Suppressor macrophage treated with lipopolysaccharide for 1 hour (primary cell): ENCODE measurements around the gene WNT5A.

Experiments used
- DNase-seq, 3 donors: peaks; one replicate each; pipeline ENCODE4 v3.0.0-alpha.2; 2020 to 2022

Gene WNT5A

DNA sequence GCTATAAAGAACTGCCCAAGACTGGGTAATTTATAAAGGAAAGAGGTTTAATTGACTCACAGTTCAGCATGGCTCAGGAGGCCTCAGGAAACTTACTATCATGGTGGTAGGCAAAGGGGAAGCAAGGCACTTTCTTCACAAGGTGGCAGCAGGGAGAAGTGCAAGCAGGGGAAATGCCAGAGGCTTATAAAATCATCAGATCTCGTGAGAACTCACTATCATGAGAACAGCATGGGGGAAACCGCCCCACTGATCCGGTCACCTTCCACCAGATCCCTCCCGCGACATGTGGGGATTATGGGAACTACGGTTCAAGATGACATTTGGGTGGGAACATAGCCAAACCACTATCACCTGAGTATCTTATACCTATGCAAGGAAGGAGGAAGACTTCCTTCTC, 18.0 kb upstream of the WNT5A start:
- peak; percentile 43 to 65 (median 46) for DNase-seq

DNA sequence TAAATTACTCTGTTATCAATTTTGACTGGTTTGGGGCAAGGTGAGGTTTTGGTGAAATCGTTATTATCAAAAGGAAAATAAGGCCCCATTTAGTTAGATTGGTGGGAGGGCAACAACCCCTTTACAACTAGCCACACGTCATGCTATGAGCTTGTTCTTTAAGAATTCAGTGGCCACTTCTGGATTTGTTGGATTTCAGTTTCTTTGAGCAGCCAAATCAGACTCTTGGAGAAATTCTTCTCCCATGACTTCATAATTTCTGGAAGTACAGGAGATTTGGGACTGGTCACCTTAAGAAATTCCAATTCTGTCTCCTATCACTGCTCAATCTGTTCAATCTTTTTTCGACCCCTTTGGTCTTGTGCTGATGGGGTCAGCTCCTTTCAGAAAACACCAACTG, 14.8 kb upstream of the WNT5A start:
- DNase-seq, result no peak

DNA sequence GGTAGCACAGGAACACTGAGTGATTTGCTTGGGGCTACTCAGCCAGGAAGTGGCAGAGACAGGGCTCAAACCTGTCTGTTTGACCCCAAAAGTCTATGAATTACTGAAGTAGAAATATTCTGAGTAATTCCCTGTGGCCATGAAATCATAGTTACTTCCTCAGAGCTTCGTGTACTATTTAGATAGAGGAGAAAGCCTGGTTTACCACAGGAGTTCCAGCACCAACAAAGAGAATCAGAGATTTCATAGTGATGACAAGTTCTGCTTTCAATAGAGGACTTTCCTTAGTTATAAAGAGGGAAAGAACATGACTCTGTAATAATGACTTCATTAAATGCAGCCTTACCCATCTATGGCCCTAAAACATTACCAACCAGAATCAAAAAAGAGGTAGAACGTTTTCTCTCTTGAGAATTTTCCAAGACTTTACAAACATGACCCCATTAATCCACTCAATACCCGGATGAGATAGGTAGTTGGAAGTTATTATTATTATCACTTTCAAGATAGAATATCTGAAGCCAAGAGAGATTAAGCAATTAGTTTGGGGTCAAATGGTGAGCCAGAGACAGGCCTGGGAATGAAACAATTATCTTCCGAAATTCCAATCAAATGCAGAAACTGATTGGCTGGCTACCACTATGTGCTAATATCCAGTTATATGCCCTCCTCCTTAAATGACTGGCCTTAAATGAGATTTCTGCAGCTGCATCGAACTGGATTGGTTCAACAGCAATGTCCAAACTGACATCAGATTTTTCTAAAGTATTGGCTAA, 13.6 kb upstream of the WNT5A start:
- DNase-seq, result peak; percentile 42 to 79 (median 70)

DNA sequence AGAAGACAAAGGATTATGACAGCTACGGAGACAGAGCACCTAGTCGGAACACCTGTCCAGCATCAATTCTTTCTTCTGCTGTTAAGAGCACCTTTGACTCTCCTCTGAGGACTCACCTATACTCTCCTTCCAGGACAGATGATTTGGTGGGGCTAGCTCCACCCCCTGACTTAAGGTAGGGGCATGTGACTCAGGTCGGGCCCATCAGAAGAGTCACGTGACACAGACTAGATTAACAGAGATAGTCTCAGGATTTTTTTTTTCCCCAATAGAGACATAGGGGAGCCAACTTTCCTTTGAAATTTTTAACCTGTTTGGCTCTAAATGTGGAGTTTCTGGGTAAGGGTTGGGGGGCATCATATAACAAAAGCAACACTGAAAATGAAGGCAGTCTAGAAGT, 11.4 kb upstream of the WNT5A start:
- no peak for DNase-seq

DNA sequence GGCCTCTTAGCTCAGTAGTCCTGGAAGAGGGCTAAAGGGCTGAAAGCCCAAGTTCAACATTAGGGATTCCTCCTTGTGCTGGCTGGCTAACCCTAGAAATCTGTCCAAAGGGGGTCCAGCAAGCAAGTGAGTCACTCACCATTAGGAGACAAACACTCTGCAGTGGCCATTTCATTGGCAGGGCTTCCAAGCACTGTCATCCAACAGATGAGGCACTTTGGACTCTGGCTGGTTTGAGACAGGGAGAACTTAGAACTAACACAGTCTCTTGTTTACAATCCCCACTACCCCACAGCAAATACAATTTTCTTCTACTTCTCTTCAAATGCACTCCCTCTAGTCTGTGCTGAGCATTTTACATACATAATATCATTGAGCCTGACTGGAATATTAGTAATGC, 10.1 kb upstream of the WNT5A start:
- DNase-seq, result no peak

DNA sequence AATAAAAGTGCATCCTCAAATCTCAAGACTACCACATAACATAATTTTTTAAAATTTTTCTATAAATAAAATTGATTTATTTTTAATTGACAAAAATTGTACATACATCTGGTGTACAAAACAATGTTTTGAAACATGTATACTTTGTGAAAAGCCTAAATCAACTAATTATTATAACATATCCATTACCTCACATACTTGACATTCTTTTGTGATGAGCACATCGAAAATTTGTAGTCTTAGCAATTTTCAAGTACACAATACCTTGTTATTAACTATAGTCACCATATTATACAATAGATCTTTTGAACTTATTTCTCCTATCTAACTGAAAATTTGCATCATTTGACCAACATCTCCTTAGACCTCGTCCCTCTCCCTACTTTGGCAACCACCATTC, 7.9 kb upstream of the WNT5A start:
- DNase-seq, result no peak

DNA sequence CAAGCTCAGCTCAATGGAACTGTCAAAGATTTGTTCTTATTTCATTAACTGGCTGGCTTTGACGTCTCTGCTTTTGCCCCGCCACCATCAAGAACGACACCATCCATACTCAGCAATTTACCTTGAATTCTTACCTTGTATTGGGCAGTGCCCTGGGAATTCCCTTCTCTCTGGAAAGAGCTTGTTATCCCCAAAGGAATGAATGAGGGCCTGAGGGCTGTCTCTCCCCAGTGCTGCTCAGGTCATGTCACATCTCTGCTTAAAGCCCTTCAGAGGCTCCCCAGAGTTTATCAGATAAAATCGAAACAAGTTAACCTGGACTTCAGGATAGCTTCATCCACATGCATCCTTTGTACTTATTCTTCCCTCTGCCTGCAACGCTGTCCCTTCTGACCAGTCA, 5.9 kb upstream of the WNT5A start:
- DNase-seq, result no peak

DNA sequence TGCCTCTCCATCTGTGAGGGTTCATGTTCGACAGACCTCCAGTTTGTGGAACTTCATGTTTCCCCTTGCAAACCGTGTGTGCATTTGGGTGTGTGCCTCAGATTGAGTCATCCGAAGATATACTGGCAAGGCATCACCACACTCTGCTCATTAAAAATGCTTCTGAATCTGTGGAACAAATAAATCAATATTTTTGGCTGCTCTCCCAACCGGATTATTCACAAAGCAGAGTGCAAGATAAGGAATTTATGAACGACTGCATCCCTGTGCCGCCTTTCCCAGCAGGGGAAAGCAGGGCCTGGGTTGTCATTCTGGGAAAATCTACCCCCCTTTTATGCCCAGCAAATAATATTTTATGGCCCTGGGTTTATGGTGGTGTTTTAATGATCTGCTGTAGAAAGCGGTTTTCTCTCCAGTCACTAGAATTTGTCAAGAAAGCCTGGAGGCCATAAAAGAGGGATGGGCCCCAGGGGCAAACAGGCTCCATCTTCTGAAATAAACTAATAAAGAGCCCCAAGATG, 4.2 kb upstream of the WNT5A start:
- no peak for DNase-seq

DNA sequence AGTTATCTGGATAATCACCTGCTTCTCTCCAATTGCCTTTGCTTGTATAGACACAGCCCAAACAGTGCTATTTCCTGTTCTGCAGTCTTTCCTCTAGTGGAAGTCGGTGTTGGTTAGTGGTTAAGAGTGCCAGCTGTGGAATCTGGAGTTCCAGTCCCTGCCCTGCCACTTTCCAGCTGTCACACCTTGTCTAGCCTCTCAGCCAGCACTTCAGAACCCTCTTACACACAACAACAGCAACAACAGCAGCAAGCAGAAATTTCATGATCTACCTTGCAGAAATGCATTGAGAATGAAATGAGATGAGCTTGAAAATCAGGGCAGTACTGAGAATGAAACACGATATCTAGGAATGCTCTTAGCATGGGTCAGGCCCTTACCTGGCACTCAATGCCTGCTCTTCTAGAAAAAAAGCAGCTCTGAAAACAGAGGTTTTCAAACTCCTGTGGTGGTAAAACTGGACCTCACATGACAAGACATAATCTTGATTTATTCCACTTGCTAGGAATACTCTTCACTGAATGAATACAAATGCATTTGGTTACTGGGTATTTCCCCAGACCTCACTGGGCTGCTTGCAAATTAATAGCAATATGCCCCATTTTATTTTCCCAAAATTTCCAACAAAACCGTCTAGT, 3.3 kb upstream of the WNT5A start:
- DNase-seq, result no peak

DNA sequence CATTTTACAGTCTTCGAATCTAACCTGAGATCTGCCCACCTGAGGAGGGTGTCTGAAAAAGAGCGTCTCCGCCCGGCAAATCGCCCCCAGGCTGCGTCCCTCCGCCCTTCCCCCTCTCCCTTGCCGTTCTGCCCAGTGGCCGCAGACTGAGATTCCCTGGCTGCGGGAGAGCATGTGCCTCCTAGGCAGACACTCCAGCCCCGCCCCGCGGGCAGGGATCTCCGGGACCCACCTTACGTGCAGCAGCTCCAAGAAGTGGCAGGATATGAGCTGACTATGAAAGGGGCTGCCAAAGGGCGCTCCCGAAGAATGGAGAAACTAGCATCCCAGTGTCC, 2.7 kb upstream of the WNT5A start:
- DNase-seq, result no peak

DNA sequence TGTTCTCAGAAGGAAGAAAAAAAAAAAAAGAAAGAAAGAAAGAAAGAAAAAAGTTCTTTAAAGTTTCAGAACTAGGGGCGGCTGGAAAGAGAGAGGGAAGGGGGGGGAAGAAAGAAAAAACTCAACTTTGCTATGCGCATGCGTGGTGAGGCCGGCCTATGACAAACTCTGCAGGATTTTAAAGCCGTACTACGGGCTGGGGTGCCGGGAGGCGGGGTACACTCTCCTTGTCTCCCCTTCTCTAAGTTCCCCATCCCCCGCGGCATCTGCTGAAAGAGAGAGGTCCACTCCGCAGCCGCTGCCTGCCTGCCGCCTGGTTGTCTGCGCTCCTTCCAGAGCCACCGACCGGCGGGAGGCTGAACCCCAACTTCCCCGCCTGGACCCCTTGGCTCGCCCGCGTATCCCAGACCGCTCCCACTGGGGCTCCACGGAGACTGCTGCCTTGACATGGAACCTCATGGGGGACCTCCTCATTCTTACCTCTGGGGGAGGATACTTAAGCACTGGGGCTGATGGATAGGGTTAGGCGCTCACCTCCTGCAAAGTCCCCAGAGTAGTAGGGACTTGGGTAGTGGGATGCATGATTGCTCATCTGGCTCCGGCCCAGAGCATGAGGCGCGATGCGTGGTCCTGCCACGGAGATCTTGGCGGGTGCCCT, 1.4 kb upstream of the WNT5A start:
- peak; percentile 71 to 79 (median 74) for DNase-seq

DNA sequence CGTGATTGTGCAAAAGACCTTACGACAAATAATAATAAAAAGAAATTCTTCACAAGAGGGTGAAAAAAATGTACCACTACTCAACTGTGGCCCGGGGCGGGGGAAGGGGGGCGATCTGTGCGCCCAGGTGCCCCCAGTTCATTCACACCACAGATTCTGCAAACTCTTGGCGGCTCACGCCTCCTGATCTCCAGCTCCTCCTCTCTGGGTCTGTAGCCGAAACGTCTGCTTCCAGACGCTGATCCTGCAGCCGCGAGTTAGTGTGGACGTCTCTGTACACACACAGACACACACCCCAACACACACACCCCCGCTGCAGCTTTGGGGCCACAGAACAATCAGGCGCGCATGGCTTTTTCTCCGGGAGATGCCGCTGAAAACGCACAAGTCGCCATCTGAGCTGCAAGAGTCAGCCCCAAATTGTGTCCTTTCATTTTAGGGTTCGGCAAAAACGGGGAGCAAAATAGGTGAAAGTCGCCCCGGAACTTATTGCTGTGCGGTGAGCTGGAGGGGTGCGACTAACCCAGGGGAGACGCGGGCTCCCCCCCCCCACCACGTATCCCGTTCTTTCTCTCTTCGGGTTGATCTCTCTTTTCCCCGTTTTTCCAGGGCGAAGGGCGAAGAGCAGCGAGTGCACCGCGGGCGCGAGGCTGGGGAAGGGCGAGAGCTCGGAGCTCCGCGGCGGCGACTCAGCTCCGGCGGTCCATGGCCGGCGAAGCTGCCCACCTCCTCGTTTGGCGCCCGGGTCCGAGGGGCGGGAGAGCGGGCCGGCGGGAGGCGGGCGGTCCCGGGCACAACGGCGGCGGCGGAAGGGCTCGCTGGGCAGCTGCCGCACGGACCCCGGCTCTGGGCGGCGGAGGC, 505 bp upstream of the WNT5A start:
- peak; percentile 33 to 51 (median 35) for DNase-seq

DNA sequence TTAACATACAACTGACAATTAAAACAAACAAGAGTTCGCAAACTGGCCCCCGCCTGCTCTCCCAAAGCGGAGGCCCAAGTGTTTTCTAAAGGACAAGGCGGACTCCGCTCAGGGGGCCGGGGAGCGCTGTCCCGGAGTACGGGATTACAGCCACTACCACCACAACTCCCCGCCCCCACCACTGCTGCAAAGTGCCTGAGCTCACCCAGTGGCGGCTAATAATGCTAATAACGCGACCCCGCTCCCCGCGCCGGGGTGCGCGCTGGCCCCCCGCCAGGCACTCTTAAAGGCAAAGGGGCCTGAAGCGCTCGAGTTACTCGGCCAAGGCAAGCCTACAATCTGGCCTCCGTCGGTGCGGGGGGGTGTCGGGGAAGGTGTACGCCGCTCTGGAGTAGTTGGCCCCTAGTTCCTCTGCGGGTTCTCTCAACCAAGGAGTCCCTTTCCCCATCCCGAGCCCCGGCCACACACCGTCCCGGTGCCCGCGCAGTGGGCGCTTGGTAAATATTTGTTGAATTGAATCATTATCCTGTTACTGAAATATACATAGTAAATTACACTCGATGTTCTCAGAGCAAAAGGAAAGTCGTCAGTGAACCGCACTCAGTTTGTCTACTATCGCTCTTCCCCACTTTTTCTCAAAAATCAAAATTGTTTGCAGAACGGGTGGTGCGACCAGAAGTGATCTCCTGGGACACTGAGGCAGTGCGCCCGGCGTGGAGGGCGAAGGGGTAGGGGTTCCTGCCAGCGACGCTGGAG, 827 bp downstream of the WNT5A start:
- DNase-seq, result peak in 2 of 3 donors; percentile 20 to 26

DNA sequence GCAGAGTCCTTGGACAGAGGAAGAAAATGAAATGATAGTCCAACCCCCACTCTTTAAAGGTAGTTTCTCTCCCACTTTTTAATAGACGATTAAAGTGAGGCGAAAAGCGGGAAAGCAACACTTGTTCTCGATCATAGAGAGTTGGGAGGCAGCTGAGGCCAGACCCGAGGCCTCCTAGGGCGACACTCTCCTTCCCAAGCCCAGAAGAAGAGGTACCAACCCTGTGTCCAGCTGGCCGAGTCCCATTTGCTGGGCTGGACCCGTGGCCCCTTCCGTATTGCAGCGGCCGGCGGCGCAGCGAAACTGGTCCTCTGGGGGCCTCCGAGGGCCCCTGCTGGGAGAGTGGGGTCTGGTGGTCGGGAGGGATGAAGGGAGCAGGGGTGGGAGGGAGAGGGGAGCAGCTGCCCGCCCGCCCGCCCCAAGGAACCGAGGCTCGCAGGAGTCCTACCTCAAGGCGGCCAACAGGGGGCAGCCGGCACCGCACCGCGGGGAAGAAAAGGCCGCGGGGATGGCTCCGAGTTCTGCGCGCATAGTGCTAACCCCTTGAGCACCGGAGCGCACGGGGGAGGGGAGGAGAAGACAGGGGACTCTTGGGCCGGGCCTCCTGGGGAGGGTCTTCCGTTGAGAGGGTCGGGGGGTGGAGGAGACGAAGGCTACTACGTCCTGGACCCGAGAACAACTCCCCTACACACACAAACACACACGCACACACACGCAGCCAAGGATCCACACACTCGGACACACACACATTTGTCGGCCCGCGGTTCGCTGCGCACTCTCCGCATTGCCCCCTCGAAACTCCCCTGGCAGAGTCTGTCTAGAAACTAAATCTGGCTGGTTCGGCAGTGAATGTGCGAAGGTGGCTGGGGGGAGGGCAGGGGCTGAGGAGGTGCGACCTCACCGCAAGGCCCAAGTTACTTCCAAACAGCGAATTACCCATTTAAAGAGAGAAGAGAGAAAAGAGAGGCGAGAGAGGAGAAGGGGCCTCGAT, 2.0 kb downstream of the WNT5A start:
- peak; percentile 79 to 92 (median 87) for DNase-seq

DNA sequence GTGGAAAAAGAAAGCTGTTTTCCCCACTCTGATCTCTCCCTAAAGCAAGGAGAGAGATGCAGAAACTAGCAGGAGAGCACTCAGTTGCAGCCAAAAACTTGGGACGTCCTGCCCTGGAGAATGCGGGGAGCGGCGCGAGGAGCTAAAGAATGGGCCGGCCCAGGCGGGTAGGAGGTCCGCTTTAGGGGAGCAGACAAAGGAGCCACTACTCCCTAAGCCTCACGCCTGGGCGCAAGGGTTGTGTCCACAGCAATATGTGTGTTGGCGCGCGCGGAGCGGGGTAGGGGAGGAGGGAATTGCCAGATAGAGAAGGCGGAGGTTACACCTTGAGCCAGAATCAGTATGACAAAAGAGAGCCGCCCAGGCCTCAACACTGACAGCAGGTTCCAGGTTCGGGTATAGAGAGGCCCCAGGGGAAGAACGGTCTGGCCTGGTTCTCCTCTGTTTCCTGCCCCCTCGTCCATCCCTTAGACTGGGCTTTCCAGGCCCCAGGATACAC, 2.9 kb downstream of the WNT5A start:
- DNase-seq, result no peak

DNA sequence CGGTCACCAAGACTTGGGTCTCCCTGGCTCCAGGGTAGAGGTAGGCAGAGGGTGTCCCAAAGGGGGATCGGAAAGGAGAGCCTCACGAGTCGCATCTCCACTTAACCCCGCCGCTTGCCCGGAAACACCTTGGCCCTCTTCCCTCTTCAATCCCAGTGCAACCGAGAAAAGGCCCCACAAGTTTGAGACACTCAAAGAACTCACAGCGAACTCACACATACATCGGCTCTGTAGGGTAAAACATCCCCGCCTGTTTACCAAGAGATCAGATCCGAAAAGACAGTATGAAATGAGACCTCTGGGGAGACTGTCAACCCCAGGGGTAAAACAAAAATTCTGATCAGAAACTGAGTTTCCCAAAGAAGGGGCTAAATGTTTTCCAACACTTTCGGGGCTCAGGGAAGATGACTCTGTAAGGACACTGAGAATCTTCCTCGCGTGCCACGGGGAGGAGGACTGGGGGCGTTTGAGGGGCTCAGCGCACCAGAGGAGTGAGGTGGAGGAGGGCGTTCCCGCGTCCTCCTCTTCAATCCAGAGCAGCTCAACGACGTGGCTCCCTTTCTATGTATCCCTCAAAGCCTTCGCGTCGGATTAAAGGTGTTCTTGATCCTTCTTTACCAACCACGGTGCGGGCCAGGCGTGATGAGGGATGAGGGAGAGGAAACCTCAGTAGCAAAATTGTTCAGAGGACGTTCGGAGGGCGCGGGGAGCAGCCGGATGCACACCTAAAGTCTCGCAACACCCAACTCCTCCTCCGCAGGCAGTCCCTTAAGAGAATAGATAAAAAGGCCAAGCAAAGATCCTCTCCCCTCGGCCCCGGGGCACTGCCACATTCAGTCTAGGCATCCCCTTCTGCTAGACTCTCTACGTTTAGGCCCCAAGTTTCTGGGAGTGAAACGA, 3.7 kb downstream of the WNT5A start:
- no peak for DNase-seq

DNA sequence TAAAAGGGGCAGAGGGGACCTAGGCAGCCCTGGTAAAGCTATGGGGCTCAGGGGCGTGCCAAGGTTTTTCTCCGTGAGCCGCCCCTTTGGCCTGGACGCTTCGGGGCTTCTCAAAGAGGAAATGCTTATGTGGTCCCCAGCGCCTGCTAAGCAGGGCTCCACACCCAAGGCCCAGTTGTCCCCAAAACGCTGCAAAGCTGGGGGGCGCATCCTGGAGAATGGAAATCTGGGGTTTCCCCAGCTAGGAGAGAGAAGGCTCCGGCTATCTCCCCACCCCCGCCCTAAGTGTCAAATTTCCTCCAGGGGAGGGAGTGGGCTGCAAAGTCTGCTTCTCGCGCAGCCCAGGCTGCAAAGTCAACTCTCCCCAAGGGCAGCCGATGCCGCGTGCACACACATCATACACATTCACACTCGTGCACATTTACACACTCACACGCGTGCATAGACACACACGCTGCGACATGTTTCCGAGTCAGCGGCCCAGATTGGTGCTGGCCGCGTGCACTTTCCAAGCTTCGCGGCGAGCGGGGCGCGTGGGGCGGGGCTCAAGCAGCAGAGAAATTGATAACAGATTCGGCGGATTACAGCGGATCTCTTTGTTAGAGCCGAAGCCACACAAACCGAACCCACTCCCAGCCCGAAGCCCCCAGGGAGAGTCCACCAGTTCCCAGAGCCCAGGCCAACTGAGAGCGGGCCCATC, 4.5 kb downstream of the WNT5A start:
- DNase-seq, result peak in 1 of 3 donors; percentile 17

DNA sequence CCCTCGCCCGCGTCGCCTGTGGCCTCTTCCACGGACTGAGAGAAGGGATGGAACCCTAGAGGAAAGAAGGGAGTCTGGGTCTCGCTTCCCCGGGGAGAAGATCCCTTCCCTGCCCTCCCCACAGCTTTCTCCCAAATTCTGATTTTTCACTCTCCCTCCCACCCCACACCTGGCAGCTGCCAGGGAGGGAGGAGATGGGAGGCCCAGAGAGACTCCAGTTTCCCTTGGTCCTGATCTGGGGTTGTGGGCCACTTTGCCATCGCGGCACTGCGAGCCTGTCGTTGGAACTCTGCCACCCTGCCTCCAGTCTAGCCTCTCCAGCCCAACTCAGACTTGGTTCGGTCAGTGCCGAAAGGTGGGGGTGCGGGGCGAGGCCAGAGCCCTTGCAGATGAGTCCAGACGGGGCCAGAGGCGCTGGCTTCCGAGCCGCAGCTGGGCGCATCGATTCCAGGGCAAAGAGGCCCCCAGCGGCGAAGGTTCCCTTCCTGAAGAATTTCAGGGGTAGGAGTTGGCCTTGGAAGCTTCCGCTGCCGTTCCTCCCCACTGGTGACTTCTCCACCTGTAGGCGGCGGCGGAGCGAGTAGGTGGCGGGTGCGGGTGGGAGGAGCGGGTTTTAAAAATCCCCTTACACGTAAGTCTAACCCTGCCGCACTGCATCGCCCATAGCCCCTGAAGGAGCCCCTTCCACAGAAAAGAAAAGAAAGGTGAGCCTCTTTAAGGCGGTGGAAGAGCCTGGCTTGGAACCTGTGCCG, 5.2 kb downstream of the WNT5A start:
- DNase-seq, result peak; percentile 38 to 57 (median 39)
